Measurements from ENCODE around the gene ZNF511.

ZNF511 gene

GRCh38 chr10:133298466-133298865 is 10.2 kb upstream of the ZNF511 start:
- no peak for DNase-seq (ENCODE audit: extremely low spot score)
- ChIA-PET CTCF (interaction anchor here (1.0 to 2.0 kb wide), 2 partner anchors 10 to 20 kb away, joined by 3 to 5 read pairs; no protein-coding TSS in a partner anchor), POLR2A (no interaction called here)
- TF ChIP-seq CTCF (IDR thresholded peaks at IDR 0.05; ENCODE audit: control extremely low read depth, extremely low read depth, low read depth, missing control alignments): no peak

DNA sequence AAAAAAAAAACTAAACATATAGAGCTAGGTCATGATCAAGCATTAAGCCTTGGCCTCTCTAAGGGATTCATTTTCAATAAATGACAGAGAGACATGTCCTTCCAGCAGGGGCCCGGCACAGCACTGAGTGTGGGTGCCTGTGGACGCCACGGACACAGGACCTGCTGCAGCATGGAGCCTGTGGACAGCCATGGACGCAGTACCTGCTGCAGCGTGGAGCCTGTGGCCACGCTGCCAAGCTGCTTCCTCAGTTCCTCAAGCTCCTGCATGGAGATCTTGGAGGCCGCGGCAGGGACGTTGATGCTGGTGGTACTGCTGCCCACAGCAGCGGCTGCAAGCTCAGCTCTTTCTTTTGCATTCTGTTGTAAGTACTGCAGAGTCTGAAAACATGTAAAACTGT is 9.5 kb upstream of the ZNF511 start:
- POLR2A ChIA-PET: no interaction called here

GRCh38 chr10:133299738-133300137 is 9.0 kb upstream of the ZNF511 start:
- ChIA-PET CTCF (interaction anchor here (0.7 to 1.5 kb wide), 3 partner anchors 19 to 30 kb away, joined by 3 read pairs; no protein-coding TSS in a partner anchor), POLR2A (no interaction called here)
- DNase-seq (ENCODE audit: extremely low spot score): no peak
- no peak for TF ChIP-seq CTCF (IDR thresholded peaks at IDR 0.05; ENCODE audit: control extremely low read depth, extremely low read depth, low read depth, missing control alignments)

More for the DNA sequence above, 9.5 kb upstream of the ZNF511 start:
- no peak for DNase-seq (ENCODE audit: extremely low spot score)
- CTCF ChIA-PET: interaction anchor here (0.7 to 1.0 kb wide), 2 partner anchors 19 to 24 kb away, joined by 3 read pairs; no protein-coding TSS in a partner anchor
- TF ChIP-seq CTCF (IDR thresholded peaks at IDR 0.05; ENCODE audit: control extremely low read depth, extremely low read depth, low read depth, missing control alignments): no peak

DNA sequence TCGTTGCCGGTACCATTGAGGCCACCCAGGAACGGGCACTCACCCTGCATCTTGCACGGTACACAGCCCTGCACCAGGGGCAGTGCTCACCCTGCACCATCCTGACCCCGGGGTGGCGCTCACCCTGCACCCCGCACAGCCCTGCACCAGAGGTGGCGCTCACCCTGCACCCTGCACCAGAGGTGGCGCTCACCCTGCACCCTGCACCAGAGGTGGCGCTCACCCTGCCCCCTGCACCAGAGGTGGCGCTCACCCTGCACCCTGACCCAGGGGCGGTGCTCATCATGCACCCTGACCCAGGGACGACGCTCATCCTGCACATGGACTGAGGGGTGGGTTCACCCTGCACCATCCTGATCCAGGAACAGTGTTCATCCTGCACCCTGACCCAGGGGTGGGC is 6.5 kb upstream of the ZNF511 start:
- POLR2A ChIA-PET: no interaction called here
- no peak for DNase-seq (ENCODE audit: extremely low spot score)
- no peak for TF ChIP-seq CTCF (IDR thresholded peaks at IDR 0.05; ENCODE audit: control extremely low read depth, extremely low read depth, low read depth, missing control alignments)
- CTCF ChIA-PET: no interaction called here

DNA sequence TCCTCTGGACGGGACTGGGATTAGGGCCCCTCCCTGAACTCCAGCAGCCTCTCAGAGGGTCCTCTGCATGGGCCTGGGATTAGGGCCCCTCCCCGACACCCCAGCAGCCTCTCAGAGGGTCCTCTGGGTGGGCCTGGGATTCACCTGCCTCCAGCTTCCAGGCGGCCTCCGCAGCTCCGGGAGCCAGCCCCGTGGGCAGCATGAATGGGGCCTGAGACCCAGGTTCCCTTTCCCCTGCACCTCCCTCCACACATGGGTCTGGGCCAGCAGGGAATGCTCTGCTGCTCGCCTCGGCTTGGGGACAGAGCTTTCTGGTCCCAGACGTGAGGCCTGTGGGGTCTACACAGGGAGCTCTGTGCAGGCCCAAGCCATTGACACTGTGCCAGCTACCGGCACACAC is 5.5 kb upstream of the ZNF511 start:
- no peak for TF ChIP-seq CTCF (IDR thresholded peaks at IDR 0.05; ENCODE audit: control extremely low read depth, extremely low read depth, low read depth, missing control alignments)
- ChIA-PET CTCF (interaction anchor here (1.1 to 2.2 kb wide), 5 partner anchors 16 to 45 kb away, joined by 3 to 8 read pairs (median 3); no protein-coding TSS in a partner anchor), POLR2A (no interaction called here)
- DNase-seq (ENCODE audit: extremely low spot score): no peak

- no peak for TF ChIP-seq CTCF (IDR thresholded peaks at IDR 0.05; ENCODE audit: control extremely low read depth, extremely low read depth, low read depth, missing control alignments)
- DNase-seq (ENCODE audit: extremely low spot score): no peak
Observed at GRCh38 chr10:133306097-133306476, 2.6 kb upstream of the ZNF511 start.

More at GRCh38 chr10:133306097-133306476, 2.6 kb upstream of the ZNF511 start:
- POLR2A ChIA-PET: no interaction called here
- CTCF ChIA-PET: interaction anchor here (0.6 to 3.4 kb wide), 9 partner anchors 9 to 48 kb away, joined by 3 to 28 read pairs (median 4); no protein-coding TSS in a partner anchor
